Stomach (tissue), 19 donors: Measurements from ENCODE around the gene UGT2B11. TPM values are rescaled to one million over a fixed set of nuclear protein-coding genes. Genes with fewer than 3 reads are reported as not detected.
"Not testable (repeated sequence)": the region's sequence is repeated elsewhere in the genome, so short reads cannot be mapped to it uniquely, and the experiment has no call there.

Experiments used
- DNase-seq, 2 donors: peaks; one replicate each; pipeline versions ENCODE4 v3.0.0 to v3.0.0-alpha.2; 2013 to 2019
- H3K27ac ChIP-seq, 5 donors: fragments of 200-600 bp in 4 of 5; sonication (generic) in 4 of 5; one replicate each; pipeline ENCODE4 v1.5.1; 2013 to 2019; ENCODE audit warnings: mild to moderate bottlenecking in 1 of 5, moderate library complexity in 1 of 5
- H3K27me3 ChIP-seq, 3 donors: fragments of 200-600 bp; sonication (generic); one replicate each; pipeline ENCODE4 v1.5.1; 2017 to 2019; ENCODE audit warnings: mixed run types in 1 of 3
- H3K36me3 ChIP-seq, 4 donors: fragments of 200-600 bp; sonication (generic); 1 replicate in 3 of 4; 2 replicates in 1 of 4; pipeline ENCODE4 v1.5.1; 2016 to 2019
- H3K4me1 ChIP-seq, 4 donors: fragments of 200-600 bp; sonication (generic); one replicate each; pipeline ENCODE4 v1.5.1; 2016 to 2019
- H3K4me3 ChIP-seq, 4 donors: fragments of 200-600 bp; sonication (generic) in 3 of 4; one replicate each; pipeline ENCODE4 v1.5.1; 2016 to 2019; ENCODE audit warnings: mild to moderate bottlenecking in 1 of 4
- H3K9me3 ChIP-seq, 4 donors: fragments of 200-600 bp; sonication (generic); one replicate each; pipeline ENCODE4 v1.5.1; 2016 to 2019
- EP300 ChIP-seq: sonication (generic); formaldehyde crosslinking; IDR thresholded peaks from one replicate; pipeline ENCODE4 v1.6.1; 2017; ENCODE audit warnings: antibody characterized with exemption
- POLR2A ChIP-seq, 4 donors: fragments of 450-650 bp; IDR thresholded peaks; one replicate each; pipeline ENCODE4 v1.6.1; 2016; ENCODE audit warnings: antibody characterized with exemption in 4 of 4, control low read depth in 2 of 4, mild to moderate bottlenecking in 1 of 4, moderate library complexity in 1 of 4
- POLR2AphosphoS5 ChIP-seq, 3 donors: sonication (generic); formaldehyde crosslinking; IDR thresholded peaks; one replicate each; pipeline ENCODE4 v1.6.1; 2016; ENCODE audit warnings: antibody characterized with exemption in 3 of 3
- WGBS, 5 donors: extraction: QIAGEN DNeasy Blood & Tissue Kit in 3 of 5; methylation state at CpG; one replicate each; pipeline versions ENCODE4 v1.1.5 to v1.1.7; 2013 to 2018; 5-methylcytosine and 5-hydroxymethylcytosine counted together
- intact Hi-C: fragments of 100-400 bp; cut with DNase I; formaldehyde crosslinking; loops from one replicate; pipeline ENCODE4 v1.15.1; 2023; ENCODE audit warnings: low total_unique reads
- long read RNA-seq, 10 donors: transcript quantifications; one replicate each; lab custom pipeline, GENCODE V29; 2026
- polyA plus RNA-seq, 3 donors: library from polyadenylated mRNA; stranded (reverse); fragments of 200-250 nt; gene quantifications; one replicate each; pipeline ENCODE4 v1.2.3, GENCODE V29; 2013
- total RNA-seq, 5 donors: library from RNA; depleted of rRNA; stranded (reverse); fragments of >200 nt; gene quantifications; one replicate each; pipeline versions ENCODE4 v1.1.0 to v1.2.3, GENCODE V29; 2014 to 2016
- TF ChIP-seq, protein P1 (sequence below), 7 experiments: fragments of 450-650 bp in 4 of 7; fragments of 200-600 bp in 3 of 7; sonication (generic) in 3 of 7; IDR thresholded peaks; one replicate each; pipeline ENCODE4 v1.5.1; 2016 to 2019; ENCODE audit warnings: antibody characterized with exemption in 7 of 7, control low read depth in 2 of 7, mild to moderate bottlenecking in 1 of 7
- donor health status: healthy with polysubstance abuse.
- donor health status: Bipolar disorder and iron deficiency.
- donor health status: healthy.

The UGT2B11 gene
- total RNA-seq: under 1 TPM in 1 of 5 donors, not detected in 4; 0.29 TPM
- polyA plus RNA-seq: not detected
- long read RNA-seq, donor 1: 0 reads
- long read RNA-seq, donor 2: 0 reads
- long read RNA-seq, donor 3: 0 reads
- long read RNA-seq, donor 4: 0 reads
- long read RNA-seq, donor 5: 0 reads
- long read RNA-seq, donor 6: 0 reads
- long read RNA-seq, donor 7: 0 reads
- long read RNA-seq, donor 8: 0 reads
- long read RNA-seq, donor 9: 0 reads
- long read RNA-seq, donor 10: 0 reads

DNA sequence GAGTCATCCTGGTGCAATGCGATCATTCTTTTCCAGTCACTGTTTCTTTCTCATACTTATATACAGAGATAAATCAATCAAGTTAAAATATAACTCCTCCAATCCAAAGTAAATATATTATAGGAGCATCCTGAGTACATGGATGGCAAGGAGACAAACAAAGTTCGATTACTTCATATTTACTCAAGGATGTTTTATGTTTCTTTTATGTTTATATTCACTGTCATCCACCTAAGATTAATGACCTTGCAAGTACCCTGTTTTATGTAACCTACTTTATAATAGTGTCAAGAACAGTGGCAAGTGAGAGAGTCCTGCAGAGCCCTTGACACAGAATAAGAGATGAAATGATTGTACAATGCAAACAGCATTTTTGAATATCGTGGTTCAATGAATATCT, at the start of gene UGT2B11:
TSS of gene UGT2B11 (minus strand) at position 33 of the 400 bp plus-strand sequence. CDS start at position 7, 26 bp downstream.
- Histone ChIP-seq H3K4me1 (no peaks in the 10 kb centered on the region), H3K27ac (no peak within 1 kb of the TSS), H3K9me3 (no peaks in the 10 kb centered on the region), H3K27me3 (no peaks in the 10 kb centered on the region), H3K4me3 (no peak within 1 kb of the TSS), H3K36me3 (no peaks in the 10 kb centered on the region)
- intact Hi-C loops: no loop called here
- no peak for DNase-seq
- TF ChIP-seq, protein P1, sequence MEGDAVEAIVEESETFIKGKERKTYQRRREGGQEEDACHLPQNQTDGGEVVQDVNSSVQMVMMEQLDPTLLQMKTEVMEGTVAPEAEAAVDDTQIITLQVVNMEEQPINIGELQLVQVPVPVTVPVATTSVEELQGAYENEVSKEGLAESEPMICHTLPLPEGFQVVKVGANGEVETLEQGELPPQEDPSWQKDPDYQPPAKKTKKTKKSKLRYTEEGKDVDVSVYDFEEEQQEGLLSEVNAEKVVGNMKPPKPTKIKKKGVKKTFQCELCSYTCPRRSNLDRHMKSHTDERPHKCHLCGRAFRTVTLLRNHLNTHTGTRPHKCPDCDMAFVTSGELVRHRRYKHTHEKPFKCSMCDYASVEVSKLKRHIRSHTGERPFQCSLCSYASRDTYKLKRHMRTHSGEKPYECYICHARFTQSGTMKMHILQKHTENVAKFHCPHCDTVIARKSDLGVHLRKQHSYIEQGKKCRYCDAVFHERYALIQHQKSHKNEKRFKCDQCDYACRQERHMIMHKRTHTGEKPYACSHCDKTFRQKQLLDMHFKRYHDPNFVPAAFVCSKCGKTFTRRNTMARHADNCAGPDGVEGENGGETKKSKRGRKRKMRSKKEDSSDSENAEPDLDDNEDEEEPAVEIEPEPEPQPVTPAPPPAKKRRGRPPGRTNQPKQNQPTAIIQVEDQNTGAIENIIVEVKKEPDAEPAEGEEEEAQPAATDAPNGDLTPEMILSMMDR (IDR thresholded peaks at IDR 0.05): no peak
- TF ChIP-seq POLR2AphosphoS5 (IDR thresholded peaks at IDR 0.05) (no peak), POLR2A (IDR thresholded peaks at IDR 0.05) (no peak), EP300 (no peak)
- 39 to 50% (median 41%) methylated on average over 3 of the region's 3 CpGs for WGBS, 5 donors

DNA sequence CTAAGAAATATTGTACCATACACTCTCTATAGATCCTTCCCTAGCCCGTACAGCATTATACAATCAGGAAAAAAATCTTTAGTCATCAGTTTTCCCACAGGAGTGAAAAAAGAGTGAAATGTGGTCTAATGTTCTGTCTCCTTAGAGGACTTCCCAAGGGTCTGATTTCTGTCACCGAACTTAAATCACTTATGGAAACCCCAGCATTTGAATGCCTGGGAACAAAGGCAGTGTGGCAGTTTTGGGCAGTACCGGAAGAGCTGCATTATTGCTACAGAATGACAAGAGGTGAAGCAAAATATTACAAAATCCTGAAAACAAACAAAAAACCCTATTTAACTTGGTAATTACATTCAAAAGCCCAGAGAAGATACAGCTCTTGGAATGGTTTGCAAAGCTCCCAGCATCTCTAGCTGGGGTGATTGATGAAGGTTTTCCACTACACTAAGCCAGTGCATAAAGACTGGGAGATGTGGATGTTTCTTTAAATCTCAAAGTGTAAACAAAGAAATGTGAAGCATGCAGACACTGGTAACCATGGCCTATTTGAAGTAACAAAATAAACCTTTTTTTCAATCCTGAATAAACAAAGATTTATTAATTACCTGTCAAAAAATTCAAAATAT, 38.7 kb upstream of the UGT2B11 start:
- whole genome bisulfite sequencing, 5 donors: 68 to 78% (median 73%) methylated on average over 3 of the region's 3 CpGs
- H3K9me3 ChIP-seq, intact Hi-C loops, H3K4me1 ChIP-seq, H3K27ac ChIP-seq, H3K36me3 ChIP-seq, DNase-seq, H3K4me3 ChIP-seq, H3K27me3 ChIP-seq: not testable (repeated sequence)

DNA sequence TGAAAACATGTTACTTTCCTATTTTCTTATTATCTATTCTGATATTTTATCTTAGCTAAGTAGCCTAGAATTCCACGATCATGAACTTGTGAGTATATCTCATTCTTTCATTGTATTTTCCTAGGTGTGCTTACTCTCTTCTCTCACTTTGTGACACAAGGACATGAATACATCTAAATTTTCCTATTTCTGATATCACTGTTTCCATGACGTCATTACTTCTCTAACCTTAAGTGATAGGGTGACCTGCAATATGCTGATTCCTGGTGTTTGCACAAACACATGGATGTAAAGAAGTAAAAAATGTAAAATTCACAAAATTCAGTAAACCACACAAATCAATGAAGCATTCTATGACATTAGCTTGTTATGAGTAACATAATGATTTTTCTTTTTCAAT, 36.3 kb upstream of the UGT2B11 start:
- H3K9me3 ChIP-seq, H3K36me3 ChIP-seq, DNase-seq, H3K27me3 ChIP-seq, H3K4me3 ChIP-seq, H3K4me1 ChIP-seq, intact Hi-C loops, H3K27ac ChIP-seq: not testable (repeated sequence)
- 72 to 86% (median 77%) methylated on average over 2 of the region's 2 CpGs for WGBS, 5 donors

DNA sequence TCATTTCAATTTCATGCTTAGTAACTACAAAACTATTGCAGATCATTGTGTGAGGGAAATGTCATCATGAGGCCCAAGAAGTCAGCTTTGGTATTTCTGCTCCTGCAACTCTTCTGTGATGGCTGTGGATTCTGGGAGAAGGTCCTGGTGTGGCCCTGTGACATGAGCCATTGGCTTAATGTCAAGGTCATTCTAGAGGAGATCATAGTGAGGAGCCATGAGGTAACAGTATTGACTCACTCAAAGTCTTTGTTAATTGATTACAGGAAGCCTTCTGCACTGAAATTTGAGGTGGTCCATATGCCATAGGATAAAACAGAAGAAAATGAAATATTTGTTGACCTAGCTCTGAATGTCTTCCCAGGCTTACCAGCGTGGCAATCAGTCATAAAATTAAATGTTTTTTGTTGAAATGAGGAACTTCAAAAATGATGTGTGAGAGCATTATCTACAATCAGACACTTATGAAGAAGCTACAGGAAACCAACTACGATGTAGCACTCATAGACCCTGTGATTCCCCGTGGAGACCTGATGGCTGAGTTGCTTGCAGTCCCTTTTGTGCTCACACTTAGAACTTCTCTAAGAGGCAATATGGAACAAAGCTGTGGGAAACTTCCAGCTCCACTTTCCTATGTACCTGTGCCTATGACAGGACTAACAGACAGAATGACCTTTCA, 28.2 kb upstream of the UGT2B11 start:
- DNase-seq, H3K27me3 ChIP-seq, H3K27ac ChIP-seq, H3K36me3 ChIP-seq, intact Hi-C loops, H3K4me3 ChIP-seq, H3K9me3 ChIP-seq: not testable (repeated sequence)
- WGBS, 5 donors: 77 to 90% (median 85%) methylated on average over 3 of the region's 3 CpGs
- H3K4me1 ChIP-seq: peaks cover 0 to 11% (median 0%) of the 10 kb centered on the region in 4 donors

DNA sequence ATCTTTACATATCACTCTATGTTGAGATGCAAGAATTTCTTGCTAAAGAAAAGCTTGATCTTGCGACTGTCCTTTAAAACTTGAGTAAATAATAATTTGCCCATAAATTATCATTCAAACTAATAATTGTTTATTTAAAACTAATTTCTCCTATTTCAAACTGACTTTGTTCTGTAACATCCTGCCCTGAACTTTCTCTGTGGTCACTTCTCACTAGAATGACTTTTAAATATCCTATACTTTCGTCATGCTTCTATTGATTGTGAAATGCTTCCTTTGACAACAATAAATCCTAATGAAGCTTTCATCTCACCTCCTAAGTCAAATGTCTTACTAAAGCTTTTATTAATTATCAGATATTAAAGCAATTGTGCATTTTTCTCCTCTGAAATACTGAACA, 27.2 kb upstream of the UGT2B11 start:
- intact Hi-C loops, H3K27ac ChIP-seq, H3K9me3 ChIP-seq, H3K36me3 ChIP-seq, H3K27me3 ChIP-seq, H3K4me3 ChIP-seq, DNase-seq: not testable (repeated sequence)
- peaks cover 0 to 11% (median 0%) of the 10 kb centered on the region in 4 donors for H3K4me1 ChIP-seq
- 72 to 92% (median 83%) methylated on average over 2 of the region's 2 CpGs for WGBS, 5 donors

DNA sequence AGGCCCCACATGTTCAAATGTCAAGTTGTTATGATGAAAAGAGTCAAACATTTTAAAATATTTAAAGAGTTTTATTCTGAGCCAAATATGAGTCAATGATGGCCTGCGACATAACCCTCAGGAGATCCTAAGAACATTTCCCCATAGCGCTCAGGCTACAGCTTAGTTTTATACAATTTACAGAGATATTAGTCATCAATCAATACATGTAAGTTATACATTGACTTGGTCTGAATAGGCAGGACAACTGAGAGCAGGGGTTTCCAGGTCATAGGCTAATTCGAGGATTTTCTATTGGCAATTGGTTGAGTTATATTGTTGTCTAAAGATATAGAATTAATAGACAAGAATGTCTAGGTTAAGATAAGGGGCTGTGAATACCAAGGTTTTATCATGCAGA, 26.2 kb upstream of the UGT2B11 start:
- intact Hi-C loops, H3K4me3 ChIP-seq, DNase-seq, H3K36me3 ChIP-seq, H3K9me3 ChIP-seq, H3K27me3 ChIP-seq: not testable (repeated sequence)
- Histone ChIP-seq H3K4me1 (peaks cover 0 to 11% (median 0%) of the 10 kb centered on the region in 4 donors), H3K27ac (peak overlapping the region in 2 of 5 donors; percentile 41 to 48)
- WGBS, 5 donors: 63 to 75% (median 66%) methylated on average over 3 of the region's 3 CpGs
